ENCODE data around the gene DBR1.

DBR1 gene

DNA sequence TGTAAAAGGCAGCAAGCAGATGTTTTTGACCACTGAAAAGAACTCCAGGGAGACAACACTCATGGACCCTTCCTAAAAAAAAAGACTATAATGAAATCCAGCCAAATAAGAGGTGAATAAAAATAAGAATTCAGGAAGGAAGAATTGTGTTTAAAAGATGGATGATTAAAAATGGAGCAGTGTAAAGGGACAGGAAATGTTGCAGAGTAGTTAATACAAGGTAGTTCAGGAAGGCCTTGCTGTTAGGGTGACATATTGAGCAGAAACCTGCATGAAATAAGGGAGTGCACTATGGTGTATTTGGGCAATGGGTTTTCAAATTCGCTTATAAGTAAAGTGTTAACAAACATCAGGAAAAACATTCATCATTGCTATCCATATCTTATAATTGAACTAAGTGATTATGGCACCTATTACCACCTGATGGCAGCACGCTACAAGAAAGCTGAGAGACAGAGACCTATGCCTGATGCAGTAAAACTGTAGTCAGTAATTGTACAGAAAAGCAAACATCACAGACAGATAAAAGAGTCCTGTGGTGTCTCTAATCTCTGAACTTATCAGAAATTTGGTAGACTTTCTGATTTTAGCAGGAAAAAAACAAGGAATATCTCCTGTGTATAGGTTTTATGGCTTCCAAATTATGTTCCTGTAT lies 5.8 kb upstream of the DBR1 start:
- DNase-seq, result peak; percentile 31
- no peak overlapping the region for H3K27ac ChIP-seq (ENCODE audit: low read length)
- H3K4me3 ChIP-seq (ENCODE audit: low read depth in 1 of 2, low read length in 2 of 2), result no peak overlapping the region
- no peaks in the 10 kb centered on the region for H3K79me2 ChIP-seq (ENCODE audit: insufficient read depth, low read length)
- H2AFZ ChIP-seq (ENCODE audit: low read depth, low read length), result no peak overlapping the region
- H3K9ac ChIP-seq (ENCODE audit: low read depth, low read length), result no peak overlapping the region
- no peak for TF ChIP-seq EZH2 (IDR thresholded peaks at IDR 0.05; ENCODE audit: borderline replicate concordance, low read depth, low read length, severe bottlenecking)
- TF ChIP-seq, protein P1, sequence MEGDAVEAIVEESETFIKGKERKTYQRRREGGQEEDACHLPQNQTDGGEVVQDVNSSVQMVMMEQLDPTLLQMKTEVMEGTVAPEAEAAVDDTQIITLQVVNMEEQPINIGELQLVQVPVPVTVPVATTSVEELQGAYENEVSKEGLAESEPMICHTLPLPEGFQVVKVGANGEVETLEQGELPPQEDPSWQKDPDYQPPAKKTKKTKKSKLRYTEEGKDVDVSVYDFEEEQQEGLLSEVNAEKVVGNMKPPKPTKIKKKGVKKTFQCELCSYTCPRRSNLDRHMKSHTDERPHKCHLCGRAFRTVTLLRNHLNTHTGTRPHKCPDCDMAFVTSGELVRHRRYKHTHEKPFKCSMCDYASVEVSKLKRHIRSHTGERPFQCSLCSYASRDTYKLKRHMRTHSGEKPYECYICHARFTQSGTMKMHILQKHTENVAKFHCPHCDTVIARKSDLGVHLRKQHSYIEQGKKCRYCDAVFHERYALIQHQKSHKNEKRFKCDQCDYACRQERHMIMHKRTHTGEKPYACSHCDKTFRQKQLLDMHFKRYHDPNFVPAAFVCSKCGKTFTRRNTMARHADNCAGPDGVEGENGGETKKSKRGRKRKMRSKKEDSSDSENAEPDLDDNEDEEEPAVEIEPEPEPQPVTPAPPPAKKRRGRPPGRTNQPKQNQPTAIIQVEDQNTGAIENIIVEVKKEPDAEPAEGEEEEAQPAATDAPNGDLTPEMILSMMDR (IDR thresholded peaks at IDR 0.05; ENCODE audit: borderline replicate concordance, extremely low read depth, low read length, poor library complexity, severe bottlenecking), result peak; percentile 58
- no peak overlapping the region for H3K4me2 ChIP-seq (ENCODE audit: insufficient read depth, low read length)
- H3K27me3 ChIP-seq (ENCODE audit: insufficient read depth, low read length, poor library complexity), result no peaks in the 10 kb centered on the region
- H3K36me3 ChIP-seq (ENCODE audit: insufficient read depth, low read length), result no peaks in the 10 kb centered on the region
- ATAC-seq (ENCODE audit: insufficient read depth, low read depth), result peak; percentile 84
- H3K4me1 ChIP-seq (ENCODE audit: insufficient read depth, low read length), result peaks cover under 1% of the 10 kb centered on the region; the same call in 1 of the 2 replicates
- no peaks in the 10 kb centered on the region for H4K20me1 ChIP-seq (ENCODE audit: insufficient read depth, low read length)
- H3K9me3 ChIP-seq (ENCODE audit: insufficient read depth, low read length, severe bottlenecking), result no peaks in the 10 kb centered on the region

DNA sequence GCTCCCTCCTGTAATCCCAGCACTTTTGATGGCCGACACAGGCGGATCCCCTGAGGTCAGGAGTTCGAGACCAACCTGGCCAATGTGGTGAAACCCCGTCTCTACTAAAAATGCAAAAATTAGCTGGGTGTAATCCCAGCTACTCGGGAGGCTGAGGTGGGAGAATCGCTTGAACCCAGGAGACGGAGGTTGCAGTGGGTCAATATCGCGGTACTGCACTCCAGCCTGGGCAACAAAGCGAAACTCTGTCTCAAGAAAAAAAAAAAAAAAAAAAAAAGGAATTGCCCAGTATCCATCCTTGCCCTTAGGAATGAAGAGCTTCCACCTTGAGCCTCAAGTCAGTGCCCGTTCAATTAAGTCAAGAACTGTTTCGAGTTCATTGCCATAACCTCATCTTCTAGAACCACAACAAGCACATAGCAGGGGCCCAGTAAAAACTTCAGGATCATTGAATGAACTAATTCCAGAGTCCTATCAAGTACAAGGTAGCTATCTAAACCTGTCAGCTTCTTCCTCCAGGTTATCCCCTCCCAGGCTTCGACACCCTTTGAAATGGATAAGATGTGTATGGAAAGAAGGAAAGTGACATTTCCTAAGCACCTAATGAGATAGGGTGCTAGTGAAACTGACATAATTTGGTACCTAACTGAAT lies 826 bp downstream of the DBR1 start:
- Histone ChIP-seq H3K9ac (ENCODE audit: low read depth, low read length) (peak overlapping the region; percentile 69), H3K4me2 (ENCODE audit: insufficient read depth, low read length) (peak overlapping the region; percentile 91), H3K27me3 (ENCODE audit: insufficient read depth, low read length, poor library complexity) (no peaks in the 10 kb centered on the region), H2AFZ (ENCODE audit: low read depth, low read length) (peak overlapping the region; percentile 87), H3K9me3 (ENCODE audit: insufficient read depth, low read length, severe bottlenecking) (no peaks in the 10 kb centered on the region), H3K4me1 (ENCODE audit: insufficient read depth, low read length) (peaks cover 36% of the 10 kb centered on the region), H4K20me1 (ENCODE audit: insufficient read depth, low read length) (peaks cover 3% of the 10 kb centered on the region; the same call in 1 of the 2 replicates), H3K4me3 (ENCODE audit: low read depth in 1 of 2, low read length in 2 of 2) (peak overlapping the region; percentile 53 to 93; a peak in 3 of 4 replicates), H3K27ac (ENCODE audit: low read length) (peak overlapping the region; percentile 82), H3K36me3 (ENCODE audit: insufficient read depth, low read length) (peaks cover 40% of the 10 kb centered on the region), H3K79me2 (ENCODE audit: insufficient read depth, low read length) (peaks cover 46% of the 10 kb centered on the region)
- TF ChIP-seq EZH2 (IDR thresholded peaks at IDR 0.05; ENCODE audit: borderline replicate concordance, low read depth, low read length, severe bottlenecking), result no peak
- TF ChIP-seq, protein P1 (IDR thresholded peaks at IDR 0.05; ENCODE audit: borderline replicate concordance, extremely low read depth, low read length, poor library complexity, severe bottlenecking), result no peak
- ATAC-seq (ENCODE audit: insufficient read depth, low read depth), result no peak
- no peak for DNase-seq

DNA sequence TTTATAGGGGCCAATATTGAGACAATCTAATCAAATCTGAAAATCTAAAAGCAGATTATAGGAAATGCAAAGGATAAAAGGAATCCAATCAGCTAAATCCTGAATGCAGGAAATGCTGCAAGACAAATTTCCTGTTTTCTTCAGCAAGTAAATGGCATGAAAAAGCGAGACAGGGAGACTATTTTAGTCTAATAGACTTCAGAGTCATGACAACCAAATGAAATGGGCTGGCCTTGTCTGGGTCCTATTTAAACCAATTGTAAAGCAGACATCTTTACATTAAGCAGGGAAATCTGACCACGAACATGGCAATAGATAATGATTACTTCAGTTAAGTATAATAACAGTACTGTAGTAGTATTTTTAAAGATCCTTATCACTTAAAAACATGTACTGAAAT lies 2.1 kb downstream of the DBR1 start:
- Histone ChIP-seq H3K27ac (ENCODE audit: low read length) (no peak overlapping the region), H3K9ac (ENCODE audit: low read depth, low read length) (no peak overlapping the region), H3K4me3 (ENCODE audit: low read depth in 1 of 2, low read length in 2 of 2) (peak overlapping the region in 1 of 2 experiments; percentile 22; a peak in 1 of 4 replicates), H3K79me2 (ENCODE audit: insufficient read depth, low read length) (peaks cover 46% of the 10 kb centered on the region), H3K36me3 (ENCODE audit: insufficient read depth, low read length) (peaks cover 48% of the 10 kb centered on the region), H3K9me3 (ENCODE audit: insufficient read depth, low read length, severe bottlenecking) (no peaks in the 10 kb centered on the region), H3K27me3 (ENCODE audit: insufficient read depth, low read length, poor library complexity) (no peaks in the 10 kb centered on the region), H3K4me2 (ENCODE audit: insufficient read depth, low read length) (peak overlapping the region; percentile 91), H3K4me1 (ENCODE audit: insufficient read depth, low read length) (peaks cover 36% of the 10 kb centered on the region), H4K20me1 (ENCODE audit: insufficient read depth, low read length) (peaks cover 3% of the 10 kb centered on the region; the same call in 1 of the 2 replicates), H2AFZ (ENCODE audit: low read depth, low read length) (no peak overlapping the region)
- TF ChIP-seq EZH2 (IDR thresholded peaks at IDR 0.05; ENCODE audit: borderline replicate concordance, low read depth, low read length, severe bottlenecking), result no peak
- TF ChIP-seq, protein P1 (IDR thresholded peaks at IDR 0.05; ENCODE audit: borderline replicate concordance, extremely low read depth, low read length, poor library complexity, severe bottlenecking), result no peak
- no peak for ATAC-seq (ENCODE audit: insufficient read depth, low read depth)
- DNase-seq, result no peak

Data from DND-41 (cell line).